Nephron progenitor cell (in vitro differentiated cells): ENCODE measurements around the gene MYO5B.

ENCODE experiments used
- DNase-seq: peaks from one replicate; pipeline ENCODE4 v3.0.0; 2021
- H3K27ac Mint-ChIP-seq: 2 replicates; pipeline ENCODE4 v1.8.0; 2021; ENCODE audit warnings: mild to moderate bottlenecking, moderate library complexity, mixed read lengths
- H3K27me3 Mint-ChIP-seq: 2 replicates; pipeline ENCODE4 v1.8.0; 2021; ENCODE audit warnings: mild to moderate bottlenecking, low read depth, mixed read lengths; ENCODE audit not compliant: poor library complexity
- H3K36me3 Mint-ChIP-seq: 2 replicates; pipeline ENCODE4 v1.8.0; 2021; ENCODE audit warnings: low read depth, mixed read lengths
- H3K4me1 Mint-ChIP-seq: 2 replicates; pipeline ENCODE4 v1.8.0; 2021; ENCODE audit warnings: mixed read lengths
- H3K4me3 Mint-ChIP-seq: 2 replicates; pipeline ENCODE4 v1.8.0; 2021; ENCODE audit warnings: mild to moderate bottlenecking, moderate library complexity, mixed read lengths
- H3K9me3 Mint-ChIP-seq: 2 replicates; pipeline ENCODE4 v1.8.0; 2021; ENCODE audit warnings: mild to moderate bottlenecking, moderate library complexity, mixed read lengths
- CTCF ChIP-seq: fragments of 200-600 bp; sonication (generic); IDR thresholded peaks from 2 replicates; pipeline ENCODE4 v1.5.0; 2021; ENCODE audit warnings: antibody characterized with exemption

Gene MYO5B

GRCh38 chr18:50119296-50119695, 75.7 kb downstream of the MYO5B start:
- Mint-ChIP-seq H3K4me1 (no peaks in the 10 kb centered on the region), H3K4me3 (no peak overlapping the region), H3K36me3 (no peaks in the 10 kb centered on the region), H3K27me3 (peaks cover 88% of the 10 kb centered on the region), H3K27ac (no peak overlapping the region), H3K9me3 (no peaks in the 10 kb centered on the region)
- DNase-seq, result no peak
- TF ChIP-seq CTCF, result no peak

- no peak overlapping the region for H3K27ac Mint-ChIP-seq
- no peak for TF ChIP-seq CTCF
- no peaks in the 10 kb centered on the region for H3K36me3 Mint-ChIP-seq
- no peak for DNase-seq
- H3K4me1 Mint-ChIP-seq, result no peaks in the 10 kb centered on the region
- H3K9me3 Mint-ChIP-seq, result no peaks in the 10 kb centered on the region
- H3K27me3 Mint-ChIP-seq, result peaks cover 90% of the 10 kb centered on the region
- H3K4me3 Mint-ChIP-seq, result no peak overlapping the region
These were observed 77.1 kb downstream of the MYO5B start for GRCh38 chr18:50117863-50118262.

- TF ChIP-seq CTCF, result no peak
- Mint-ChIP-seq H3K4me3 (no peak overlapping the region), H3K27ac (no peak overlapping the region), H3K4me1 (peaks cover under 1% of the 10 kb centered on the region), H3K9me3 (no peaks in the 10 kb centered on the region), H3K36me3 (no peaks in the 10 kb centered on the region), H3K27me3 (peaks cover 97% of the 10 kb centered on the region)
- no peak for DNase-seq
These were observed 79.9 kb downstream of the MYO5B start for GRCh38 chr18:50115095-50115494.

GRCh38 chr18:50114448-50114847, 80.5 kb downstream of the MYO5B start:
- no peak for DNase-seq
- Mint-ChIP-seq H3K27ac (no peak overlapping the region), H3K27me3 (peaks cover 96% of the 10 kb centered on the region), H3K4me3 (no peak overlapping the region), H3K4me1 (peaks cover 3% of the 10 kb centered on the region), H3K36me3 (no peaks in the 10 kb centered on the region), H3K9me3 (no peaks in the 10 kb centered on the region)
- no peak for TF ChIP-seq CTCF

- peaks cover 93% of the 10 kb centered on the region for H3K27me3 Mint-ChIP-seq
- H3K4me1 Mint-ChIP-seq, result peaks cover 3% of the 10 kb centered on the region
- TF ChIP-seq CTCF, result no peak
- no peaks in the 10 kb centered on the region for H3K36me3 Mint-ChIP-seq
- H3K27ac Mint-ChIP-seq, result no peak overlapping the region
- DNase-seq, result no peak
- no peak overlapping the region for H3K4me3 Mint-ChIP-seq
- no peaks in the 10 kb centered on the region for H3K9me3 Mint-ChIP-seq
These were observed 81.2 kb downstream of the MYO5B start for GRCh38 chr18:50113726-50114125.

GRCh38 chr18:50111398-50111797, 83.5 kb downstream of the MYO5B start:
- Mint-ChIP-seq H3K4me1 (peaks cover 3% of the 10 kb centered on the region), H3K36me3 (no peaks in the 10 kb centered on the region), H3K27me3 (peaks cover 84% of the 10 kb centered on the region), H3K27ac (no peak overlapping the region), H3K4me3 (no peak overlapping the region), H3K9me3 (no peaks in the 10 kb centered on the region)
- no peak for TF ChIP-seq CTCF
- no peak for DNase-seq
